ENCODE data around the gene SETD1B. TPM values are rescaled to one million over a fixed set of nuclear protein-coding genes. Genes with fewer than 3 reads are reported as not detected.

SETD1B gene
- polyA plus RNA-seq, 1 donor from 2014 or later: 2.6 TPM

DNA sequence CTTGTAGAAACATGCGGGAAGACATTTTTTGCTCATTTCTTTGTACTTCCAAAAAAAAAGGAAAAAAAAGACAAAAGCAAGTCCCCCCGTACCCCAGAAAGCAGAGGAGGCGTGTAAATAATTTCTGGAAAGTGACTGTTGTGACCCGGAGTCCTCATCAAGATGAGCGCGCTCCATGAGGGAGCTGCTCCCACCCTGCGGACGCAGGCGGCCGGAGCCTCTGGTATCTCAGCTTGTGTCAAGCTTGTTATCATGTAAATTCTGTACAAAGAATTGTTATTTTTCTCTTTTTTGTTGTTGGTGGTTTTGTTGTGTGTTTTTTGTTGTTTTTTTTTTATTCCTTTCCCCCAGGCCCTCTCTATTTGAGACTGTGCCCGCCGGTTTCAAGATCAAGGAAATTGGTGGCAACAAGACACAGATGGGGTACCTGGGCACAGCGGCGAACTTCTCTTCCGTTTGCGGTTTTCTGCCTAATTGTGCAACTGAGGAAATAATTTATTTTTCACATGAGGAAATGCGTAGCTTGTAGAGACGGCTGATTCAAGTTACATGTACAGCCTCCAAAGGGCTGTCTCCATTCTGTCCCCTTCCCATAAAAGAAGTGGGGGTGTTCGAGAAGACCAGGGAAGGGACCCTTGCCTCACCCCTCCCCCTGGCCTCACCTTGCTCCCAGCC is 27.9 kb downstream of the SETD1B start:
- Histone ChIP-seq H3K4me3 (ENCODE audit: low read length) (no peak overlapping the region), H3K9ac (ENCODE audit: low read length) (no peak overlapping the region), H4K20me1 (ENCODE audit: insufficient read depth) (no peaks in the 10 kb centered on the region), H3F3A (ENCODE audit: insufficient read depth, low read length, poor library complexity, severe bottlenecking) (no peaks in the 10 kb centered on the region), H2AFZ (ENCODE audit: low read depth, low read length) (no peak overlapping the region), H3K9me3 (ENCODE audit: low read length) (no peaks in the 10 kb centered on the region), H3K79me2 (replicated peaks; ENCODE audit: insufficient read depth, low read length) (no peaks in the 10 kb centered on the region), H3K4me2 (ENCODE audit: low read length) (no peak overlapping the region), H3K27ac (ENCODE audit: low read length) (no peak overlapping the region), H3K9me2 (ENCODE audit: insufficient read depth, low read length) (no peaks in the 10 kb centered on the region), H3K36me3 (ENCODE audit: insufficient read depth, low read length) (no peaks in the 10 kb centered on the region), H3K27me3 (ENCODE audit: insufficient read depth, low read depth, low read length) (no peaks in the 10 kb centered on the region)
- TF ChIP-seq RAD21 (conservative IDR thresholded peaks at IDR 0.05) (no peak), SMC3 (conservative IDR thresholded peaks at IDR 0.05; ENCODE audit: poor library complexity) (no peak), MXI1 (conservative IDR thresholded peaks at IDR 0.05; ENCODE audit: poor library complexity, severe bottlenecking) (no peak), TAF1 (IDR thresholded peaks at IDR 0.05; ENCODE audit: low read depth) (no peak), EZH2 (IDR thresholded peaks at IDR 0.05; ENCODE audit: borderline replicate concordance, insufficient read depth, low read length, poor library complexity, severe bottlenecking) (no peak), EP300 (conservative IDR thresholded peaks at IDR 0.05; ENCODE audit: poor library complexity, severe bottlenecking) (no peak), POLR2AphosphoS5 (IDR thresholded peaks at IDR 0.05) (no peak)
- TF ChIP-seq, protein P1, sequence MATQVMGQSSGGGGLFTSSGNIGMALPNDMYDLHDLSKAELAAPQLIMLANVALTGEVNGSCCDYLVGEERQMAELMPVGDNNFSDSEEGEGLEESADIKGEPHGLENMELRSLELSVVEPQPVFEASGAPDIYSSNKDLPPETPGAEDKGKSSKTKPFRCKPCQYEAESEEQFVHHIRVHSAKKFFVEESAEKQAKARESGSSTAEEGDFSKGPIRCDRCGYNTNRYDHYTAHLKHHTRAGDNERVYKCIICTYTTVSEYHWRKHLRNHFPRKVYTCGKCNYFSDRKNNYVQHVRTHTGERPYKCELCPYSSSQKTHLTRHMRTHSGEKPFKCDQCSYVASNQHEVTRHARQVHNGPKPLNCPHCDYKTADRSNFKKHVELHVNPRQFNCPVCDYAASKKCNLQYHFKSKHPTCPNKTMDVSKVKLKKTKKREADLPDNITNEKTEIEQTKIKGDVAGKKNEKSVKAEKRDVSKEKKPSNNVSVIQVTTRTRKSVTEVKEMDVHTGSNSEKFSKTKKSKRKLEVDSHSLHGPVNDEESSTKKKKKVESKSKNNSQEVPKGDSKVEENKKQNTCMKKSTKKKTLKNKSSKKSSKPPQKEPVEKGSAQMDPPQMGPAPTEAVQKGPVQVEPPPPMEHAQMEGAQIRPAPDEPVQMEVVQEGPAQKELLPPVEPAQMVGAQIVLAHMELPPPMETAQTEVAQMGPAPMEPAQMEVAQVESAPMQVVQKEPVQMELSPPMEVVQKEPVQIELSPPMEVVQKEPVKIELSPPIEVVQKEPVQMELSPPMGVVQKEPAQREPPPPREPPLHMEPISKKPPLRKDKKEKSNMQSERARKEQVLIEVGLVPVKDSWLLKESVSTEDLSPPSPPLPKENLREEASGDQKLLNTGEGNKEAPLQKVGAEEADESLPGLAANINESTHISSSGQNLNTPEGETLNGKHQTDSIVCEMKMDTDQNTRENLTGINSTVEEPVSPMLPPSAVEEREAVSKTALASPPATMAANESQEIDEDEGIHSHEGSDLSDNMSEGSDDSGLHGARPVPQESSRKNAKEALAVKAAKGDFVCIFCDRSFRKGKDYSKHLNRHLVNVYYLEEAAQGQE (IDR thresholded peaks at IDR 0.05; ENCODE audit: borderline replicate concordance): no peak
- TF ChIP-seq, protein P2, sequence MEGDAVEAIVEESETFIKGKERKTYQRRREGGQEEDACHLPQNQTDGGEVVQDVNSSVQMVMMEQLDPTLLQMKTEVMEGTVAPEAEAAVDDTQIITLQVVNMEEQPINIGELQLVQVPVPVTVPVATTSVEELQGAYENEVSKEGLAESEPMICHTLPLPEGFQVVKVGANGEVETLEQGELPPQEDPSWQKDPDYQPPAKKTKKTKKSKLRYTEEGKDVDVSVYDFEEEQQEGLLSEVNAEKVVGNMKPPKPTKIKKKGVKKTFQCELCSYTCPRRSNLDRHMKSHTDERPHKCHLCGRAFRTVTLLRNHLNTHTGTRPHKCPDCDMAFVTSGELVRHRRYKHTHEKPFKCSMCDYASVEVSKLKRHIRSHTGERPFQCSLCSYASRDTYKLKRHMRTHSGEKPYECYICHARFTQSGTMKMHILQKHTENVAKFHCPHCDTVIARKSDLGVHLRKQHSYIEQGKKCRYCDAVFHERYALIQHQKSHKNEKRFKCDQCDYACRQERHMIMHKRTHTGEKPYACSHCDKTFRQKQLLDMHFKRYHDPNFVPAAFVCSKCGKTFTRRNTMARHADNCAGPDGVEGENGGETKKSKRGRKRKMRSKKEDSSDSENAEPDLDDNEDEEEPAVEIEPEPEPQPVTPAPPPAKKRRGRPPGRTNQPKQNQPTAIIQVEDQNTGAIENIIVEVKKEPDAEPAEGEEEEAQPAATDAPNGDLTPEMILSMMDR (IDR thresholded peaks at IDR 0.05; ENCODE audit: poor library complexity, severe bottlenecking): no peak

DNA sequence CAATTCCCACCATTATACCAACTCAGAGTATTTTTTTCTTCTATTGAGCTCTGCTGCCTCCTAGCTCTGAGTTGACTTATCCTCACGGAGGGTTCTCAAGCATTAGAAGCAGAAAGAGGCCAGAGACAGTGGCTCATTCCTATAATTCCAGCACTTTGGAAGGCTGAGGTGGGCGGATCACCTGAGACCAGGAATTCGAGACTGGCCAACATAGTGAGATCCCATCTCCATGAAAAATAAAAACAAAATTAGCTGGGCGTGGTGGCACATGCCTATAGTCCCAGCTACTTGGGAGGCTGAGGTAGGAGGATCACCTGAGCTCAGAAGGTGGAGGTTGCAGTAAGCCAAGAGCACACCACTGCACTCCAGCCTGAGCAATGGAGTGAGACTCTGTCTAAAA is 33.9 kb downstream of the SETD1B start:
- no peak overlapping the region for H2AFZ ChIP-seq (ENCODE audit: low read depth, low read length)
- H3K27me3 ChIP-seq (ENCODE audit: insufficient read depth, low read depth, low read length): no peaks in the 10 kb centered on the region
- H3K79me2 ChIP-seq (replicated peaks; ENCODE audit: insufficient read depth, low read length): no peaks in the 10 kb centered on the region
- no peaks in the 10 kb centered on the region for H3K36me3 ChIP-seq (ENCODE audit: insufficient read depth, low read length)
- no peaks in the 10 kb centered on the region for H4K20me1 ChIP-seq (ENCODE audit: insufficient read depth)
- H3K4me2 ChIP-seq (ENCODE audit: low read length): no peak overlapping the region
- no peak overlapping the region for H3K9ac ChIP-seq (ENCODE audit: low read length)
- H3K27ac ChIP-seq (ENCODE audit: low read length): no peak overlapping the region
- no peaks in the 10 kb centered on the region for H3K9me3 ChIP-seq (ENCODE audit: low read length)
- H3K9me2 ChIP-seq (ENCODE audit: insufficient read depth, low read length): no peaks in the 10 kb centered on the region
- TF ChIP-seq EP300 (conservative IDR thresholded peaks at IDR 0.05; ENCODE audit: poor library complexity, severe bottlenecking): no peak
- no peak for TF ChIP-seq TAF1 (IDR thresholded peaks at IDR 0.05; ENCODE audit: low read depth)
- no peak for TF ChIP-seq SMC3 (conservative IDR thresholded peaks at IDR 0.05; ENCODE audit: poor library complexity)
- TF ChIP-seq, protein P2 (IDR thresholded peaks at IDR 0.05; ENCODE audit: poor library complexity, severe bottlenecking): no peak
- TF ChIP-seq, protein P1 (IDR thresholded peaks at IDR 0.05; ENCODE audit: borderline replicate concordance): no peak
- no peak for TF ChIP-seq POLR2AphosphoS5 (IDR thresholded peaks at IDR 0.05)
- no peak for TF ChIP-seq MXI1 (conservative IDR thresholded peaks at IDR 0.05; ENCODE audit: poor library complexity, severe bottlenecking)
- TF ChIP-seq EZH2 (IDR thresholded peaks at IDR 0.05; ENCODE audit: borderline replicate concordance, insufficient read depth, low read length, poor library complexity, severe bottlenecking): no peak
- TF ChIP-seq RAD21 (conservative IDR thresholded peaks at IDR 0.05): no peak
- H3F3A ChIP-seq (ENCODE audit: insufficient read depth, low read length, poor library complexity, severe bottlenecking): no peaks in the 10 kb centered on the region
- no peak overlapping the region for H3K4me3 ChIP-seq (ENCODE audit: low read length)

Measured in neural cell (in vitro differentiated cells).